ENCODE measurements around the gene METRN.

Gene METRN

GRCh38 chr16:725463-726187 is 10.7 kb downstream of the METRN start:
- DNase-seq = no peak

DNA sequence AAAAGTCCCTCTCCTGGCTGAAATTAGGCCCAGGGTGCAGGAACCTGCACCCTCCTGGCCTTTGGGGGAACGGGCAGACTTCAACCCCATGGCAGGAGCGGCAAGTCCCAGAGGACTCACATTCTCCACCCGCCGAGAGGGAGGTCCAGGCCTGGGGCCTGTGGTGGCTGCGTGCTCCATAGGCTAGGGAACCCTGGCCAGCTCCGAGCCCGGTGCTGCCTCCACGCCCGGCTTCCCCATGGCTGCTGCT is 11.2 kb downstream of the METRN start:
- no peak for DNase-seq

- DNase-seq = no peak
Observed at GRCh38 chr16:726438-727290, 11.7 kb downstream of the METRN start, which contains the start of the genes CCDC78 and HAGHL. TSS of gene CCDC78 (minus strand) at chr16:726443. CDS start at chr16:726367, 76 bp downstream. TSS of gene HAGHL (plus strand) at chr16:727106. CDS start at chr16:727510, 404 bp downstream.

- DNase-seq = no peak
Observed at GRCh38 chr16:727291-727977, 12.5 kb downstream of the METRN start.

DNA sequence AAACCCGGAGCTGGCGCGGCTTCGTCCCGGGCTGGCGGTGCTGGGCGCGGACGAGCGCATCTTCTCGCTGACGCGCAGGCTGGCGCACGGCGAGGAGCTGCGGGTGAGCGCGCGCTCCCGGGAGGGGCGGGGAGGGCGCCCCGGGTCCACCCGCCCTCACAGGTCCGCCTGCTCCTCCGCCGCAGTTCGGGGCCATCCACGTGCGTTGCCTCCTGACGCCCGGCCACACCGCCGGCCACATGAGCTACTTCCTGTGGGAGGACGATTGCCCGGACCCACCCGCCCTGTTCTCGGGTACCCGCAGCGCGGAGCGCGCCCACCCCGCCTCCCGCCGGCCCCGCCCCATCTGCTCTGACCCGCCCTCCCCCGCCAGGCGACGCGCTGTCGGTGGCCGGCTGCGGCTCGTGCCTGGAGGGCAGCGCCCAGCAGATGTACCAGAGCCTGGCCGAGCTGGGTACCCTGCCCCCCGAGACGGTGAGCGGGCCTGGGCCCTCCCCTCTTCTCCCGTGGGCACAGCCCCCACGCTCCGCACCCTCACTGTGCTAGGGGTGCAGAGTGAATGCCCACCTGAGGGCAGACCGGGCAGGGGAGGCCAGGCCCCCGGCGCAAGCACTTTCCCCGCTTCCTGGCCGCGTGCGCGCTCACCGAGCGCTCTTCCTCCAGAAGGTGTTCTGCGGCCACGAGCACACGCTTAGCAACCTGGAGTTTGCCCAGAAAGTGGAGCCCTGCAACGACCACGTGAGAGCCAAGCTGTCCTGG is 13.4 kb downstream of the METRN start:
- no peak for DNase-seq

- DNase-seq = no peak
Observed at GRCh38 chr16:728890-729744, 14.2 kb downstream of the METRN start.

DNA sequence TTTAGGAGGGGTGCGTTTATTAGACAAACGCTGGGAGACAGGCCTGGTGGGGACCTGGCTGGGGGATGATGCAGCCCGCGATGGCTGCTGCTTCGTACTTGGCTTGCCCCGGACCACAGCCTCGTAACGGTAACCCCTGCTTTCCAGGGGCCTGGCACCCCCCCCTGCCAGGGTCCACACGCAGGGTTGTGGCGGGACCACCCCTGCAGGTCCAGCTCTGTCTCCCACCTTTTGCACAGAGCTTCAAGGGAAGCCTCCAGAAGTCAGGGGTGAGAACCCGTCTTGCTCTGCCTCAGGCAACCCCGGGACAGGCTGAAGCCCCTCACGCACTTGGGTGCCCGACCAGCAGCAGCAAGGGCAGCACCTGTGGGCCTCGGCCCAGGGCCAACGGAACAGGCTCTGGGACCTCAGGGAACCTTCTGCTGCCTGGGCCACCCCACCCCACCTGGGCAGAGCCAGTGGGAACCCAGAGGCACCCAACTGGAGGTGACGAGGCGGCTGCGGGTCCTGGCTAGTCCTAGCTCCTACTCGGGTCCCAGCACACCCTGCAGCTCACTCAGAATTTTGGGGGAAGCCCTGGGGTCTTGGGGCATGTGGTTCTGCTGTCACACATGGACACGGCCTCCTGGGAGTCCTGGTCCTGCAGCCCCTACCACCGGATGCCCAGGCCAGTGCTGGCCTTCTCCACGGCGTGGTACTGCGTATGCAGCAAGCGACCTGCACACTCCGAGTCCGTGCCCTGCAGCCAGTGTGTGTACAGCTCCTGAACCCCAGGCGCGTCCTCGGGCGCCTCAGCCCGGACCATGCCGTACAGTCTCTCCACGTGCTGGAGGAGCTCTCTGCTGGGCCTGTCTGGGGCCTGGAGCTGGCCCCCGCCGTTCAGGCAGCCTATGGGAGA is 15.1 kb downstream of the METRN start:
- no peak for DNase-seq

GRCh38 chr16:730666-731509 is 16.0 kb downstream of the METRN start:
- no peak for DNase-seq

DNA sequence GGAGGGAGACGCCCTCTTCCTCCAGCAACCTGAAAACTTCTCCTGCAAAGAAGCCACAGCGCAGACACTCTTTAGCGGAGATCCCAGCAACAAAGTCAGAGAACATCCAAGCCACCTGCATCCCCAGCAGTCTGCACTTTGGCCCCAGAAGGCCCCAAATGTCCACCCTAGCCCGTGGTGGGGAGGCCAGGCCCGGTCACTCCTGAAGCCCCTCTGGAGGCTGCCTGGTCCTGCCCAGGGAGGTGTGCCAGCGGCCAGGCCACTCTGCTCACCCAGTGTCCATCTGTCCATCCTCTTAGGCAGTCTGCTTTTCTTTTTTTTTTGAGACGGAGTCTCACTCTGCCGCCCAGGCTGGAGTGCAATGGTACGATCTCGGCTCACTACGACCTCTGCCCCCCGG is 17.4 kb downstream of the METRN start:
- DNase-seq = no peak

GRCh38 chr16:732936-733335 is 18.0 kb downstream of the METRN start:
- DNase-seq = no peak

- DNase-seq = no peak
Observed at GRCh38 chr16:733382-734207, 18.7 kb downstream of the METRN start.

GRCh38 chr16:734208-734980 is 19.5 kb downstream of the METRN start:
- DNase-seq = no peak

DNA sequence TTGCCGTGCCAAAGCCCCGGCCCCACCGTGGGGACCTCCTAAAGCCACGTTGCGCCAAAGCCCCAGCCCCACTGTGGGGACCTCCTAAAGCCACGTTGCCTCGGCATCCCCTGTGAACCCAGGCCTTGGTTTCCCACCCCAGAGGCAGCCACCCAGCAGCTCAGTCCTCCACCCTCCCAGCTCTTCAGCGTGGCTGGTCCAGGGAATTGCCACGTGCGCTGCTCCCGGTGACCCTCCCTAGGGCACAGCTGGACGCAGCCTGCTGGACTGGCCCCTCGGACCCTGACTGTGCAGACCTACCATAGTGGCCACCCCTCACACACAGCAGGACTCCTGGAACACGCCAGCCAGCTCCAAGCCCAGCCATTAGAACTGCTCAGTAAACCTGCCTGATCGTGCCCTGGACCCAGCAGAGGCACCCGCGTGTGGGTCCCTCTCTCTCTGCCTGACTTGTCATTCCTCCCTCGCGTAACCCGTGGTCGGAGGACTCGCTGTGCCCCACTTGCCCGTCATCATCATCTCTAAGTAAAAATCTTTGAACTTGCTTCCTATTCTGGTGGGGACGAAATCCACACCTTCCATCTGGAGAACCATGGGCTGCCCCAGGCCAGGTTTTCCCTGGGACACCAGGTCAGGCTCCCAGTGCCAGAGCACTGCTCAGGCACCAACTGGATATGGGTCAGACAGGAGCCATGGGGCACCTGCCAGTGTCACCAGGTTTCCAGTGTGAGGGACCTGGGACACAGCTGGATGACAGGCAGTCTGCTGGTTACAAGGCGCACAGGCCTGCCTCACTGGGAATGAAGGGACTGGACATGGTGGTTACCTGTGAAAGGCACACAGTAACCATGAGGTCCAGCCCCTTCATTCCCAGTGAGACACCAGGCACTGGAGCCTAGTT is 20.3 kb downstream of the METRN start:
- DNase-seq = no peak

- DNase-seq = no peak
Observed at GRCh38 chr16:735982-736453, 21.1 kb downstream of the METRN start.

GRCh38 chr16:736936-737481 is 22.1 kb downstream of the METRN start:
- no peak for DNase-seq
